Testis (tissue), 2 donors: ENCODE data around the gene KYAT1.

Experiments
- CTCF ChIP-seq, 3 experiments: fragments of 450-650 bp in 2 of 3; fragments of 200-600 bp in 1 of 3; sonication (generic) in 1 of 3; IDR thresholded peaks; one replicate each; pipeline ENCODE4 v1.5.1; 2016 to 2019; ENCODE audit warnings: antibody characterized with exemption in 3 of 3, mild to moderate bottlenecking in 2 of 3, moderate library complexity in 1 of 3
- POLR2A ChIP-seq: fragments of 450-650 bp; IDR thresholded peaks from one replicate; pipeline ENCODE4 v1.6.1; 2017; ENCODE audit warnings: antibody characterized with exemption, mild to moderate bottlenecking, moderate library complexity

- TF ChIP-seq CTCF (IDR thresholded peaks at IDR 0.05), result no peak
- TF ChIP-seq POLR2A, result no peak
Measured at GRCh38 chr9:128898845-128899565, 17.3 kb upstream of the KYAT1 start.
